Measurements from ENCODE around the gene DNAJB6. TPM values are rescaled to one million over a fixed set of nuclear protein-coding genes. Genes with fewer than 3 reads are reported as not detected.
A peak's percentile ranks its signal among the peaks of the same experiment; 100 is the strongest.

DNAJB6 gene
- total RNA-seq, 1 experiment from 2014 or later, result 201 TPM

DNA sequence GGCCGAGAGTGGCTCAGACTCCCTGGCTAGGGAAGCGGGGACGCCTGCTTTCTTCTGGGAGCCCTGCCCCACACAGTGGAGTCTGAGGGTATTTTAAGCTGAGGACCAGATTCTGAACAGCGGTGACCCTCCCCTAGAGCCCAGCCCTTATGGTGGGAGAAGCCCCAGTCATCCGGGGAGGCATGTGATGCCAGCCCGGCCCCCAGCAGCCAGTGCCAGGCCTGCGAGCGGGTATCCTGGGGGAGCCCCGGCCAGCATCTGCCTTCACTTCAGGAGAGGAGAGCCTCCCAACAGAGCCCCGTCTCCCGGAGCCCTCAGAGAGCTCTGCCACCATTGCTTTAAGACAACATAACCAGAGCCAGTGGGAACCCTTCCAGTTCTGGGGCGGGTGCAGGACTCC, 41.5 kb upstream of the DNAJB6 start:
- TF ChIP-seq TCF7L2 (IDR thresholded peaks at IDR 0.05; ENCODE audit: low read depth, low read length) (no peak), REST (IDR thresholded peaks at IDR 0.05; ENCODE audit: insufficient read depth in 1 of 2, low read depth in 2 of 2, low read length in 1 of 2) (no peak), POLR2AphosphoS5 (IDR thresholded peaks at IDR 0.05; ENCODE audit: low read depth, low read length) (no peak), SIN3A (IDR thresholded peaks at IDR 0.05; ENCODE audit: borderline replicate concordance, insufficient read depth, low read depth, low read length) (no peak)
- TF ChIP-seq, protein P1, sequence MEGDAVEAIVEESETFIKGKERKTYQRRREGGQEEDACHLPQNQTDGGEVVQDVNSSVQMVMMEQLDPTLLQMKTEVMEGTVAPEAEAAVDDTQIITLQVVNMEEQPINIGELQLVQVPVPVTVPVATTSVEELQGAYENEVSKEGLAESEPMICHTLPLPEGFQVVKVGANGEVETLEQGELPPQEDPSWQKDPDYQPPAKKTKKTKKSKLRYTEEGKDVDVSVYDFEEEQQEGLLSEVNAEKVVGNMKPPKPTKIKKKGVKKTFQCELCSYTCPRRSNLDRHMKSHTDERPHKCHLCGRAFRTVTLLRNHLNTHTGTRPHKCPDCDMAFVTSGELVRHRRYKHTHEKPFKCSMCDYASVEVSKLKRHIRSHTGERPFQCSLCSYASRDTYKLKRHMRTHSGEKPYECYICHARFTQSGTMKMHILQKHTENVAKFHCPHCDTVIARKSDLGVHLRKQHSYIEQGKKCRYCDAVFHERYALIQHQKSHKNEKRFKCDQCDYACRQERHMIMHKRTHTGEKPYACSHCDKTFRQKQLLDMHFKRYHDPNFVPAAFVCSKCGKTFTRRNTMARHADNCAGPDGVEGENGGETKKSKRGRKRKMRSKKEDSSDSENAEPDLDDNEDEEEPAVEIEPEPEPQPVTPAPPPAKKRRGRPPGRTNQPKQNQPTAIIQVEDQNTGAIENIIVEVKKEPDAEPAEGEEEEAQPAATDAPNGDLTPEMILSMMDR (IDR thresholded peaks at IDR 0.05), result no peak
- in situ Hi-C loops (cut with HindIII; ENCODE audit: low pct_unique_long_range_greater_than_20kb, low sequenced_read_pairs), result no loop called here
- ChIA-PET POLR2A (no interaction called here), CTCF (no interaction called here)
- H3K27ac ChIP-seq (ENCODE audit: low read length), result peak overlapping the region; percentile 42; the same call in 1 of the 2 replicates
- H3K9me3 ChIP-seq (ENCODE audit: control insufficient read depth, insufficient read depth, low read depth, low read length), result no peaks in the 10 kb centered on the region
- no peaks in the 10 kb centered on the region for H3K27me3 ChIP-seq (ENCODE audit: control insufficient read depth, insufficient read depth, low read length)
- intact Hi-C loops (cut with micrococcal nuclease; ENCODE audit: unreplicated experiment), result no loop called here
- no peak for ATAC-seq
- no peak overlapping the region for H3K4me3 ChIP-seq (ENCODE audit: low read depth in 2 of 2, low read length in 2 of 2)
- peaks cover 15% of the 10 kb centered on the region for H3K4me1 ChIP-seq (ENCODE audit: control insufficient read depth, insufficient read depth, low read length)
- no TSS peak for BruUV-seq (replicated peaks)
- no peaks in the 10 kb centered on the region for H3K36me3 ChIP-seq (ENCODE audit: control insufficient read depth, insufficient read depth, low read length)
- DNase-seq (ENCODE audit: low read depth, low spot score), result no peak

DNA sequence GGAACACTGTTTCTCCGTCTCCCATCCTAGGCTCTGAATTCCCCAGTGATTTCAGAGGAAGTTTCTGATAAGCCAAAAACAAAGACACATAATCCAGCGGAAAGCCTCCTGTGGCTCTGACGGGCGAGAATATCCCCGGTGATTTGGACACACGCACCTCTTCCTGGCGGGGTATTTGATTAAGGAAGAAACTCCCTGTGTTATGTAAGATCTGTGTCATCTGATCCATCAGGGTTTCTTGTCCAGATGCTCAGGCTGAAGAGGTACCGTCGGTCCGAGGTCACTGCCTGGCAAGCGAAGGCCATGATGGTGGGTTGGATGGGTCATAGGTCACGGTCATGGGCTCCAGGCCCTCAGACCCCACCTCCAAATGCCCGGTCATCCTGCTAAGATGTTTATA, 39.6 kb upstream of the DNAJB6 start:
- DNase-seq (ENCODE audit: low read depth, low spot score) (no peak), ATAC-seq (no peak)
- no TSS peak for BruUV-seq (replicated peaks)
- in situ Hi-C loops (cut with HindIII; ENCODE audit: low pct_unique_long_range_greater_than_20kb, low sequenced_read_pairs), result no loop called here
- Histone ChIP-seq H3K4me3 (ENCODE audit: low read depth in 2 of 2, low read length in 2 of 2) (no peak overlapping the region), H3K9me3 (ENCODE audit: control insufficient read depth, insufficient read depth, low read depth, low read length) (no peaks in the 10 kb centered on the region), H3K4me1 (ENCODE audit: control insufficient read depth, insufficient read depth, low read length) (peaks cover 32% of the 10 kb centered on the region), H3K36me3 (ENCODE audit: control insufficient read depth, insufficient read depth, low read length) (no peaks in the 10 kb centered on the region), H3K27me3 (ENCODE audit: control insufficient read depth, insufficient read depth, low read length) (no peaks in the 10 kb centered on the region), H3K27ac (ENCODE audit: low read length) (peak overlapping the region; percentile 41)
- TF ChIP-seq REST (IDR thresholded peaks at IDR 0.05; ENCODE audit: insufficient read depth in 1 of 2, low read depth in 2 of 2, low read length in 1 of 2), result no peak
- TF ChIP-seq TCF7L2 (IDR thresholded peaks at IDR 0.05; ENCODE audit: low read depth, low read length), result no peak
- no peak for TF ChIP-seq SIN3A (IDR thresholded peaks at IDR 0.05; ENCODE audit: borderline replicate concordance, insufficient read depth, low read depth, low read length)
- intact Hi-C loops (cut with micrococcal nuclease; ENCODE audit: unreplicated experiment), result no loop called here
- POLR2A ChIA-PET, result no interaction called here
- CTCF ChIA-PET, result no interaction called here
